GM12878 (cell line): ENCODE data around the gene NOL4L. TPM values are rescaled to one million over a fixed set of nuclear protein-coding genes. Genes with fewer than 3 reads are reported as not detected.

Experiments
- ATAC-seq: fragments of 200-7000 bp; cut with Tn5 transposase; 3 replicates; pipeline ENCODE4 v1.9.1; 2020; ENCODE audit warnings: mild to moderate bottlenecking, moderate library complexity
- BruUV-seq: library from RNA; stranded (reverse); fragments of 400-500 nt; replicated peaks from 2 replicates; lab custom pipeline; 2021; lab: Mats Ljungman, UMichigan
- CTCF ChIA-PET: fragments of 300-600 bp; sonication (Branson Sonifier 250); formaldehyde crosslinking; extraction: SDS; loops from one replicate; lab custom pipeline; 2021; ENCODE audit warnings: inconsistent platforms; lab: Yijun Ruan, JAX
- POLR2A ChIA-PET: fragments of 350-600 bp; formaldehyde crosslinking; extraction: SDS; loops from one replicate; lab custom pipeline; 2021; ENCODE audit warnings: inconsistent platforms; lab: Charles Lee
- RAD21 ChIA-PET: fragments of 300-600 bp; sonication (Branson Sonifier 250); formaldehyde crosslinking; loops from one replicate; lab custom pipeline; 2023; ENCODE audit warnings: antibody characterized with exemption; ENCODE audit not compliant: unreplicated experiment; lab: Charles Lee
- SMC1A ChIA-PET: fragments of 300-600 bp; sonication (Branson Sonifier 250); formaldehyde crosslinking; loops from one replicate; lab custom pipeline; 2023; ENCODE audit not compliant: unreplicated experiment, uncharacterized antibody; lab: Charles Lee
- DNase-seq: peaks from one replicate; pipeline ENCODE4 v3.0.0-alpha.2; 2011; ENCODE audit warnings: low read depth, low spot score
- FAIRE-seq: peaks from 3 replicates; lab custom pipeline; 2011; peaks lifted over from hg19 to GRCh38; lab: Jason Lieb, UNC
- H2AFZ ChIP-seq: 2 replicates; pipeline ENCODE4 v1.6.0; 2011; ENCODE audit warnings: low read depth, low read length, control low read depth; ENCODE audit not compliant: control insufficient read depth
- H3K27ac ChIP-seq: 2 replicates; pipeline ENCODE4 v1.5.1; 2011; ENCODE audit warnings: control low read depth; ENCODE audit not compliant: control insufficient read depth, insufficient read depth
- H3K27me3 ChIP-seq, 2 experiments: replicated peaks in 1 of 2; 2 replicates each; pipeline versions ENCODE4 v1.6.0 to v1.6.1; 2011; ENCODE audit warnings: low read length in 1 of 2; ENCODE audit not compliant: control insufficient read depth in 2 of 2, insufficient read depth in 2 of 2
- H3K36me3 ChIP-seq, 2 experiments: 2 replicates each; pipeline ENCODE4 v1.5.1; 2011; ENCODE audit warnings: low read length in 1 of 2; ENCODE audit not compliant: control insufficient read depth in 2 of 2, insufficient read depth in 2 of 2
- H3K4me1 ChIP-seq: 2 replicates; pipeline ENCODE4 v1.6.1; 2011; ENCODE audit warnings: mild to moderate bottlenecking, low read length, moderate library complexity, mixed read lengths; ENCODE audit not compliant: control insufficient read depth, insufficient read depth
- H3K4me2 ChIP-seq: 2 replicates; pipeline ENCODE4 v1.6.0; 2011; ENCODE audit warnings: control low read depth; ENCODE audit not compliant: control insufficient read depth, insufficient read depth
- H3K4me3 ChIP-seq: fragments of 200-600 bp; sonication (generic); 2 replicates; pipeline ENCODE4 v1.5.1; 2016
- H3K79me2 ChIP-seq: 2 replicates; pipeline ENCODE4 v1.6.0; 2011; ENCODE audit warnings: low read length; ENCODE audit not compliant: control insufficient read depth, insufficient read depth
- H3K9ac ChIP-seq: 2 replicates; pipeline ENCODE4 v1.8.0; 2011; ENCODE audit warnings: low read length, control low read depth, mixed read lengths; ENCODE audit not compliant: control insufficient read depth, insufficient read depth
- H3K9me3 ChIP-seq: replicated peaks from 3 replicates; pipeline ENCODE4 v1.5.1; 2011; ENCODE audit warnings: mild to moderate bottlenecking, low read length; ENCODE audit not compliant: control insufficient read depth, insufficient read depth
- H4K20me1 ChIP-seq: 2 replicates; pipeline ENCODE4 v1.6.0; 2011; ENCODE audit not compliant: control insufficient read depth, insufficient read depth
- ATF3 ChIP-seq: IDR thresholded peaks from 2 replicates; pipeline ENCODE4 v1.6.1; 2011; ENCODE audit warnings: low read depth, mild to moderate bottlenecking, low read length, moderate library complexity, borderline replicate concordance; ENCODE audit errors: extremely low read depth
- EGR1 ChIP-seq, 2 experiments: IDR thresholded peaks; 1 replicate in 1 of 2; 2 replicates in 1 of 2; pipeline ENCODE4 v1.6.1; 2011 to 2012; ENCODE audit warnings: low read depth in 2 of 2, low read length in 2 of 2, borderline replicate concordance in 1 of 2, mild to moderate bottlenecking in 1 of 2, moderate library complexity in 1 of 2
- ELK1 ChIP-seq: IDR thresholded peaks from 2 replicates; pipeline ENCODE4 v1.6.1; 2012; ENCODE audit warnings: low read depth, low read length, improper control_type of control experiment
- ETV6 ChIP-seq, 2 experiments: fragments of 450-650 bp in 1 of 2; IDR thresholded peaks in 1 of 2; conservative IDR thresholded peaks in 1 of 2; 2 replicates each; pipeline ENCODE4 v1.6.1; 2014; ENCODE audit warnings: antibody characterized with exemption in 1 of 2, borderline replicate concordance in 1 of 2, low read depth in 1 of 2, mild to moderate bottlenecking in 1 of 2, moderate library complexity in 1 of 2
- GATAD2B ChIP-seq: fragments of 450-650 bp; conservative IDR thresholded peaks from 2 replicates; pipeline ENCODE4 v1.6.1; 2017; ENCODE audit warnings: low read depth, mild to moderate bottlenecking, moderate library complexity
- HCFC1 ChIP-seq: fragments of 150-350 bp; IDR thresholded peaks from 2 replicates; pipeline ENCODE4 v1.6.1; 2014; ENCODE audit warnings: low read length
- IRF3 ChIP-seq: fragments of 450-650 bp; IDR thresholded peaks from 2 replicates; pipeline ENCODE4 v1.6.1; 2014; ENCODE audit warnings: mild to moderate bottlenecking
- IRF4 ChIP-seq: IDR thresholded peaks from 2 replicates; pipeline ENCODE4 v1.6.1; 2011; ENCODE audit warnings: low read depth, low read length
- KDM1A ChIP-seq: fragments of 200-600 bp; sonication (generic); IDR thresholded peaks from 2 replicates; pipeline ENCODE4 v1.6.1; 2016; ENCODE audit warnings: borderline replicate concordance
- NFYB ChIP-seq: IDR thresholded peaks from 2 replicates; pipeline ENCODE4 v1.6.1; 2011; ENCODE audit warnings: low read depth, mild to moderate bottlenecking, low read length, improper control_type of control experiment, moderate library complexity; ENCODE audit not compliant: insufficient read depth
- PRDM15 ChIP-seq: fragments of 450-650 bp; formaldehyde crosslinking; IDR thresholded peaks from 2 replicates; pipeline ENCODE4 v1.4.0; 2020; ENCODE audit warnings: mild to moderate bottlenecking, moderate library complexity
- SMAD5 ChIP-seq: IDR thresholded peaks from 2 replicates; pipeline ENCODE4 v1.6.1; 2016; ENCODE audit warnings: antibody characterized with exemption, low read depth
- SPI1 ChIP-seq: IDR thresholded peaks from 2 replicates; pipeline ENCODE4 v1.6.1; 2011; ENCODE audit warnings: low read depth, mild to moderate bottlenecking, low read length, moderate library complexity, borderline replicate concordance; ENCODE audit not compliant: insufficient read depth
- USF2 ChIP-seq: IDR thresholded peaks from 2 replicates; pipeline ENCODE4 v1.6.1; 2011; ENCODE audit warnings: low read depth, low read length, improper control_type of control experiment, borderline replicate concordance
- ZNF622 ChIP-seq: fragments of 450-650 bp; IDR thresholded peaks from 2 replicates; pipeline ENCODE4 v1.6.1; 2017; ENCODE audit warnings: mild to moderate bottlenecking, inconsistent platforms
- WGBS: methylation state at CpG from one replicate; pipeline ENCODE4 v1.1.6; 2016; ENCODE audit warnings: low lambda C conversion rate; ENCODE audit not compliant: insufficient replicate concordance, insufficient coverage; ENCODE audit errors: missing lambda C conversion rate; 5-methylcytosine and 5-hydroxymethylcytosine counted together
- in situ Hi-C: fragments of 300-500 bp; cut with MboI; formaldehyde crosslinking; loops from 9 replicates; pipeline ENCODE4 v1.14.3; 2018; ENCODE audit warnings: mixed read lengths
- intact Hi-C: fragments of 100-400 bp; cut with micrococcal nuclease; formaldehyde crosslinking; loops from one replicate; pipeline ENCODE4 v1.14.2; 2022; ENCODE audit not compliant: unreplicated experiment
- polyA plus RNA-seq, 11 experiments: library from polyadenylated mRNA; depleted of rRNA in 4 of 11; unstranded in 6 of 11; stranded (reverse) in 5 of 11; fragments of >200 nt; fragmentation: Nextera tagmentation in 4 of 11; fragmentation: Illumina TruSeq in 1 of 11; extraction: Ambion mirVana in 4 of 11; extraction: Trizol in 1 of 11; gene quantifications; 1 replicate in 1 of 11; 2 replicates in 10 of 11; pipeline versions ENCODE4 v1.2.1 to v1.2.3, GENCODE V29; 2011 to 2016; ENCODE audit warnings: inconsistent platforms in 2 of 11, missing spikeins in 2 of 11, low read depth in 1 of 11
- total RNA-seq, 4 experiments: library from RNA; depleted of rRNA in 3 of 4; stranded (reverse); fragments of >200 nt in 3 of 4; fragmentation: Illumina TruSeq in 1 of 4; extraction: Trizol in 1 of 4; gene quantifications; 2 replicates each; pipeline versions ENCODE4 v1.2.1 to v1.2.3, GENCODE V29; 2013 to 2021

Gene NOL4L
- total and polyA plus RNA-seq, 10 of the 15 experiments (the other 5 are each of a cell fraction or from before 2014, with no cell fraction given), result 2.3 to 24.0 (median 8.0) TPM

- no peak for DNase-seq
- SMC1A ChIA-PET, result interaction anchor here (0.6 to 1.3 kb wide), 4 partner anchors 11 to 16 kb away, joined by 3 read pairs; no protein-coding TSS in a partner anchor
- Histone ChIP-seq H3K4me2 (no peak overlapping the region), H3K79me2 (peaks cover 19% of the 10 kb centered on the region), H2AFZ (no peak overlapping the region), H3K27ac (no peak overlapping the region), H3K36me3 (peaks cover 0 to 16% of the 10 kb centered on the region in 2 experiments; a peak in 3 of 4 replicates), H4K20me1 (no peaks in the 10 kb centered on the region; the same call in 1 of the 2 replicates), H3K27me3 (no peaks in the 10 kb centered on the region), H3K9me3 (no peaks in the 10 kb centered on the region; the same call in 2 of the 3 replicates), H3K4me3 (no peak overlapping the region), H3K9ac (no peak overlapping the region), H3K4me1 (no peaks in the 10 kb centered on the region)
- CTCF ChIA-PET, result interaction anchor here (1.2 to 1.3 kb wide), 2 partner anchors 12 to 22 kb away, joined by 4 to 7 read pairs; no protein-coding TSS in a partner anchor
- intact Hi-C loops, result no loop called here
- in situ Hi-C loops, result no loop called here
- TSS peak; percentile 22 for BruUV-seq
- POLR2A ChIA-PET, result interaction anchor here (0.5 to 1.1 kb wide), 4 partner anchors 34 to 651 kb away, joined by 3 to 5 read pairs (median 4); no protein-coding TSS in a partner anchor
- WGBS, result 64% methylated on average over 3 of the region's 3 CpGs
- RAD21 ChIA-PET, result interaction anchor here (0.7 to 0.8 kb wide), 2 partner anchors 10 to 12 kb away, joined by 3 read pairs; no protein-coding TSS in a partner anchor
- ATAC-seq, result no peak
- FAIRE-seq, result no peak
- no peak for TF ChIP-seq ETV6 (conservative IDR thresholded peaks at IDR 0.05 in 1 of 2, IDR thresholded peaks at IDR 0.05 in 1 of 2; ENCODE audit: borderline replicate concordance in 1 of 2, low read depth in 1 of 2)
- TF ChIP-seq SPI1, result no peak
- TF ChIP-seq KDM1A, result no peak
- TF ChIP-seq ZNF622, result no peak
- TF ChIP-seq HCFC1, result no peak
- no peak for TF ChIP-seq SMAD5
- no peak for TF ChIP-seq ELK1
- no peak for TF ChIP-seq PRDM15 (CRISPR knock-in tag)
- no peak for TF ChIP-seq ATF3
- TF ChIP-seq EGR1 (IDR thresholded peaks at IDR 0.05; ENCODE audit: borderline replicate concordance in 1 of 2, low read depth in 2 of 2, low read length in 2 of 2), result no peak
- TF ChIP-seq GATAD2B, result no peak
- TF ChIP-seq USF2, result no peak
- TF ChIP-seq NFYB, result no peak
- no peak for TF ChIP-seq IRF3
- TF ChIP-seq IRF4, result no peak
These were observed 188.4 kb downstream of the NOL4L start for GRCh38 chr20:32396646-32397160.
